Heart left ventricle (tissue), 13 donors: Measurements from ENCODE around the gene USP25.

ENCODE experiments used
- CTCF ChIP-seq, 12 donors: fragments of 200-600 bp; sonication (generic) in 4 of 12; IDR thresholded peaks; one replicate each; pipeline versions ENCODE4 v1.5.0 to v1.8.0; 2018 to 2022; ENCODE audit warnings: antibody characterized with exemption in 12 of 12, mild to moderate bottlenecking in 5 of 12
- POLR2A ChIP-seq, 2 donors: fragments of 450-650 bp; IDR thresholded peaks; one replicate each; pipeline ENCODE4 v1.6.1; 2017; ENCODE audit warnings: antibody characterized with exemption in 2 of 2, mild to moderate bottlenecking in 2 of 2, moderate library complexity in 2 of 2
- donor health status: ischemic (EF 13 %, LVEDD 7.1; RV severe dilation, severe dysfunction).
- donor health status: DM: no; HTN: yes; CAD: no.
- donor health status: DM: no; HTN: no; CAD: no.
- donor health status: ischemic (EF 25% LVEDD 6.9; RV normal size, moderate dysfunction).
- donor health status: ischemic (EF 25% LVEDD 5.7; RV mildly dilated, moderate dysfunction).
- donor health status: ischemic (EF 35%, LVEDD 5.7; RV mildly dilated, moderate dysfunction).
- donor health status: nonischemic (EF 11% LVEDD 7.7; RV severe dilation, severe dysfunction).
- donor health status: DM: yes; HTN: yes; CAD: no.
- donor health status: PGD.
- donor health status: ischemic (EF 29% LVEDD 5.4; RV normal size, mild dysfunction).
- donor health status: nonischemic (EF 23%, LVEDD 6.1; RV moderate dilation, normal function).

- TF ChIP-seq CTCF (IDR thresholded peaks at IDR 0.05) (no peak), POLR2A (IDR thresholded peaks at IDR 0.05) (no peak)
These were observed 881 bp downstream of the USP25 start for GRCh38 chr21:15730484-15731242.
